Measurements from ENCODE around the gene AQP6.
"Not testable (repeated sequence)": the region's sequence is repeated elsewhere in the genome, so short reads cannot be mapped to it uniquely, and the experiment has no call there.

The AQP6 gene

GRCh38 chr12:49989400-49989799, 16.7 kb downstream of the AQP6 start:
- not testable (repeated sequence) for DNase-seq (ENCODE audit: low read depth, low spot score)

- DNase-seq (ENCODE audit: low read depth, low spot score), result no peak
Observed at GRCh38 chr12:49990273-49990672, 17.5 kb downstream of the AQP6 start.

GRCh38 chr12:49998453-49998852, 25.7 kb downstream of the AQP6 start:
- no peak for DNase-seq (ENCODE audit: low read depth, low spot score)

- DNase-seq (ENCODE audit: low read depth, low spot score), result no peak
Observed at GRCh38 chr12:50003595-50003994, 30.8 kb downstream of the AQP6 start.

- no peak for DNase-seq (ENCODE audit: low read depth, low spot score)
Observed at GRCh38 chr12:50004696-50005095, 31.9 kb downstream of the AQP6 start.

GRCh38 chr12:50005175-50005574, 32.4 kb downstream of the AQP6 start:
- DNase-seq (ENCODE audit: low read depth, low spot score), result no peak

- no peak for DNase-seq (ENCODE audit: low read depth, low spot score)
Observed at GRCh38 chr12:50006280-50006679, 33.5 kb downstream of the AQP6 start.

- DNase-seq (ENCODE audit: low read depth, low spot score), result no peak
Observed at GRCh38 chr12:50006754-50007442, 34.2 kb downstream of the AQP6 start.

- DNase-seq (ENCODE audit: low read depth, low spot score), result no peak
Observed at GRCh38 chr12:50013361-50014147, 40.8 kb downstream of the AQP6 start.

- DNase-seq (ENCODE audit: low read depth, low spot score), result no peak
Observed at GRCh38 chr12:50014342-50014741, 41.6 kb downstream of the AQP6 start.

GRCh38 chr12:50016501-50017475, 44.0 kb downstream of the AQP6 start:
- peak; percentile 56 for DNase-seq (ENCODE audit: low read depth, low spot score)

- DNase-seq (ENCODE audit: low read depth, low spot score), result no peak
Observed at GRCh38 chr12:50017641-50018040, 44.9 kb downstream of the AQP6 start.

GRCh38 chr12:50018154-50018553, 45.4 kb downstream of the AQP6 start:
- no peak for DNase-seq (ENCODE audit: low read depth, low spot score)

- no peak for DNase-seq (ENCODE audit: low read depth, low spot score)
Observed at GRCh38 chr12:50018968-50019367, 46.2 kb downstream of the AQP6 start.

- DNase-seq (ENCODE audit: low read depth, low spot score), result no peak
Observed at GRCh38 chr12:50019524-50019923, 46.8 kb downstream of the AQP6 start.

- DNase-seq (ENCODE audit: low read depth, low spot score), result no peak
Observed at GRCh38 chr12:50021031-50021430, 48.3 kb downstream of the AQP6 start.

- no peak for DNase-seq (ENCODE audit: low read depth, low spot score)
Observed at GRCh38 chr12:50022903-50023302, 50.2 kb downstream of the AQP6 start.

- no peak for DNase-seq (ENCODE audit: low read depth, low spot score)
Observed at GRCh38 chr12:50024227-50024626, 51.5 kb downstream of the AQP6 start.

- DNase-seq (ENCODE audit: low read depth, low spot score), result no peak
Observed at GRCh38 chr12:50024805-50025186, 52.0 kb downstream of the AQP6 start.

- DNase-seq (ENCODE audit: low read depth, low spot score), result peak; percentile 94
Observed at GRCh38 chr12:50025187-50026059, 52.7 kb downstream of the AQP6 start, which contains the start of gene RACGAP1. RACGAP1 (minus strand) TSS chr12:50025494; CDS start chr12:50016715, 8,779 bp downstream.

GRCh38 chr12:50026691-50027090, 53.9 kb downstream of the AQP6 start:
- no peak for DNase-seq (ENCODE audit: low read depth, low spot score)

Measured in brain pericyte (primary cell).